Muscle of arm (tissue), 14 donors: ENCODE measurements around the gene ZG16B. TPM values are rescaled to one million over a fixed set of nuclear protein-coding genes. Genes with fewer than 3 reads are reported as not detected.

Experiments used
- DNase-seq: peaks from one replicate; pipeline ENCODE4 v3.0.0-alpha.2; 2013
- long read RNA-seq, 11 donors: transcript quantifications; one replicate each; lab custom pipeline, GENCODE V29; 2026
- polyA plus RNA-seq, 12 donors: library from polyadenylated mRNA; unstranded; fragments of 120-200 nt; gene quantifications; one replicate each; pipeline ENCODE4 v1.2.1, GENCODE V29; 2013; ENCODE audit not compliant: insufficient read length in 12 of 12

The ZG16B gene, protein sequence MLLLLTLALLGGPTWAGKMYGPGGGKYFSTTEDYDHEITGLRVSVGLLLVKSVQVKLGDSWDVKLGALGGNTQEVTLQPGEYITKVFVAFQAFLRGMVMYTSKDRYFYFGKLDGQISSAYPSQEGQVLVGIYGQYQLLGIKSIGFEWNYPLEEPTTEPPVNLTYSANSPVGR
- polyA plus RNA-seq = under 1 TPM in 7 of 12 donors, not detected in 5; 0.23 to 0.97 (median 0.37) TPM
- long read RNA-seq, donor 1, partial matches to known transcripts = 0 of 5 reads
- long read RNA-seq, donor 1, other reads (novel, unspliced or antisense) = 0 of 5 reads
- long read RNA-seq, donor 2 = 0 reads
- long read RNA-seq, donor 3 = 0 reads
- long read RNA-seq, donor 4, partial matches to known transcripts = 0 of 1 reads
- long read RNA-seq, donor 4, other reads (novel, unspliced or antisense) = 0 of 1 reads
- long read RNA-seq, donor 5, partial matches to known transcripts = 0 of 1 reads
- long read RNA-seq, donor 5, other reads (novel, unspliced or antisense) = 0 of 1 reads
- long read RNA-seq, donor 6 = 0 reads
- long read RNA-seq, donor 7 = 0 reads
- long read RNA-seq, donor 8 = 0 reads
- long read RNA-seq, donor 9, partial matches to known transcripts = 0 of 1 reads
- long read RNA-seq, donor 9, other reads (novel, unspliced or antisense) = 0 of 1 reads
- long read RNA-seq, donor 10 = 0 reads
- long read RNA-seq, donor 11 = 0 reads

DNA sequence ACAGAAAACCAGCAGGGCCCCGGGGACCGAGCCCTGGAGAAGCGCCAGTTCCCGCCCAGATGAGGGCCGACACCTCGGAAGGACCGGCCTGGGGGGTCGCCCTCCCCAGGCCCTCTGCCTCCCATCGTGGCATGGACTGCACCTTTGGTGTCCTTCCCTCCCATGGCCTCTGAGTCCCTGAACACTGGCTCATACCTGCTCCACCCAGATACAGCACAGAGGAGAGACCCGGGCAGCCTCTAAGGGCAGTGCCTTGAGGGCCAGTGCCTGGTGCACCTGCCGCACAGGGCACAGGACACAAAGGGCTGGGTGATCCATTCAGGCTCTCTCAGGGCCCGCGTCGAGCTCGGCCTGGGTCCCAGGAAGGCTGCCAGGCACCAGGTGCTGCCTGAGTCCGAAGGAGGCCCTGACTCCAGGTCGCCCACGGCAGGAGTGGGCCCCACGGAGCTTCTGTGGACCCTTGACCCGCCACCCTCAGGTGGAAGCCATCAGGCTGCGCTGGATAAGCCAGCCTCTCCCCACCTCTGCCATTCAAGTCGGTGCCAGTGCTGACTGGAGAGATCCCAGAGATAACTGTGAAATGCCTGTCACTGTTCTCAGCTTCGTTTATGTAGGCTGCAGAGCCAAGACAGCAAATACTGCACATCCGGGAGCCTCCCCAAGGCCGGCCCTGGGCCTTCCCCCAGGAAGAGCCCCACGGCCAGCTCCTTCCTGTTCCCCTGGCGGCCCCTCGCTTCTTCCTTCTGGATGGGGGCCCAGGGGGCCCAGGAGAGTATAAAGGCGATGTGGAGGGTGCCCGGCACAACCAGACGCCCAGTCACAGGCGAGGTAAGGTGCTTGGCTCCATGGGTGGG, at the start of gene ZG16B:
ZG16B (plus strand) TSS at position 803 of the 854 bp plus-strand sequence. CDS start 139 bp downstream, outside the sequence.
- no peak for DNase-seq

DNA sequence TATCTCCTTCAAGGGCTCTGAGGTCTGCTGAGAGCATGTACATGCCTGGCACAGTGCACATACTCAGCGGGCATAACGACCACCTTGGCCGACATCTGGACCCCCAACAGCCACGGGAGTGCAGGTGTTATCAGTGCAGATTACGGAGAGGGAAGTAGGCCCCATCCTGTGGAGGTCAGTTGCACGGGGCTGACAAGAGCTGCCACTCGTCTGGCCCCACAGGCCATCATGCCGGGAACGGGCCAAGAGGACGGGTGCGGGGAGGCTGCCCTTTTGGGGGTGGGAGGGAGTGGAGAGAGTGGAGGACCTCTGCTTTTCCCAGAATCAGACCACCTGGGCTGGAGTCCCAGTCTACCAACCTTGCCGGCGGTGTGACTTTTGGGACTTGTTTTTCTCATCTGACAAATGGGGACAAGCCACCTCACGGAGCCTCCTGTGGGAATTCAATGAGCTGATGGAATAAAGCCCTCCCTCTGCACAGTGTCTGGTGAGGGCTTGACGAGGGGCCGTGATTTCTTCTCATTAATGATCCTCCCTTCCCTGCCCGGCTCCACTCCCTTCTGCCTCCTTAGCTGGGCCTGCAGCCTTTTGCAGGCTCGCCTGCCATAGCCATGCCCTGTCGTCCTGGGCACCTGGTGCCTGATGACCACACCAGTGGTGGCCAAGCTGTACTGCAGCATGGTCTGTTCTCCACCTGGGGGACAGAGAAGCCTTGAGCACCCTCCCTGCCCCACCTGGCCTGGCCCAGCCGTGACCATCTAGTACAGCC, 47.3 kb upstream of the ZG16B start:
- no peak for DNase-seq

DNA sequence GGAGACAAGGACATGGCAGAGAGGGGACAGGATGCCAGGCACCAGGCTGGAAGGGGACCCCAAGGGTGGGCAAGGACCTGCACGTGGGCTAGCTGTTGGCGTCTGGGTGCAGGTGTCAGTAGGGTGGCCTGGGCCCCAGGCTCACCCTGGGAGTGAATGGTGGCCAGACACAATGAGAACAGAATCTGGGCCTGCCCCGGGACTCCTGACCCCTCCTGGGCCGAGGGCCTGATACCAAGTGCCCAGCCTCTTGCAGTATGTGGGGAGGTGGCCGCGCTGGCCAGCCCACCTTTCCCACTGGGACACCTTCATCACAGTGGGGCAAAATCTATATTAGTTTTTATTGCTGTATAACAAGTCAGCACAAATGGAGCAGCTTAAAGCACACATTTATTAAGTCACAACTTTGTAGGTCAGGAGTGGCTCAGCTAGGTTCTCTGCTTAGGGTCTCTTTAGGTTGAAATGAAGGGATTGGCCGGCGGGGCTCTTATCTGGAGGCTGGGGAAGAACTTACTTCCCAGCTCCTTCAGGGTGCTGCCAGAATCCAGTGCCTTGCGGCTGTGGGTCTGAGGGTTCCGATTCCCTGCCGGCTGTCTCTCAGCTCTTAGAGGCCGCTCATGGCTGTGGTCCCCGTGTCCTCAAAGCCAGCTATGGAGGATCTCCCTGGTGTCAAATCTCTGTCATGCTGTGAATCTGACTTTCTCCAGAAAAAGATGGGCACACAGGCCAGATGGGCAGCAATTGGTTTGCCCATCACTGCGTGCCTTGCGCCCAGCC, 46.3 kb upstream of the ZG16B start:
- DNase-seq = no peak

DNA sequence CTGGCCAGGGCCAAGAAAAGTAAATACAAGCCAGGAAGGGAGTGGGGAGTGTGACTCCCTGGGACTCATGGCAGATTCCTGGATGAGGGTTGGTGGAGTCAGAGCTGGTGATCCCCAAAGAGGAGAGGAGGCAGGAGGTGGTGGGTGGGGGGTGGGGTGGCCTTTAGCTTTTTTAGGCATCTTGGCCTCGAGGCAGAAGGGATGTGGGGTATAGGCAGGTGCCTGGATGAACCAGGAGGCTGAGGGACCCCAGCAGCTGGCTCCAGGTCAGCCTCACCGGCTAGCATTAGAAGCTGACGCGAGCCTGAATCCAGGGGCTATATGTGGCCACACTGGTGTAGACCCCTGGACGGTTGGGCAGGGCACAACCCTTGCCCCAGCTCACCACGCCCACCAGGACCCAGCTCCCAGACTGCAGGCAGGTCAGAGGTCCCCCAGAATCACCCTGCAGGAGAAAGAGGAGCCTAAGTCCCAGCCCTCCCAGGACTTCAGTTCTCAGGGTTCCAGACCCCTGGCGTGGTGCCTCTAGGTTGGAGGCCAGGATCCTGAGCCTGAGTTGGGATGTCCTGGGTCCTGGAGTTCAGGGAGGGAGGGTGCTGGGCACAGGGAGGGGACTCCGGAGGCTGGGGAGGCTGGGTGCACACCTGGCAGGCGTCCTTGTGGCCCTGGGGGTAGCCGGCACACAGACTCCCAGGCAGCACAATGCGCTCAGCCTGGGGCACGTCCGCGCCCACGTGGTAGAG, 45.6 kb upstream of the ZG16B start:
- no peak for DNase-seq

DNA sequence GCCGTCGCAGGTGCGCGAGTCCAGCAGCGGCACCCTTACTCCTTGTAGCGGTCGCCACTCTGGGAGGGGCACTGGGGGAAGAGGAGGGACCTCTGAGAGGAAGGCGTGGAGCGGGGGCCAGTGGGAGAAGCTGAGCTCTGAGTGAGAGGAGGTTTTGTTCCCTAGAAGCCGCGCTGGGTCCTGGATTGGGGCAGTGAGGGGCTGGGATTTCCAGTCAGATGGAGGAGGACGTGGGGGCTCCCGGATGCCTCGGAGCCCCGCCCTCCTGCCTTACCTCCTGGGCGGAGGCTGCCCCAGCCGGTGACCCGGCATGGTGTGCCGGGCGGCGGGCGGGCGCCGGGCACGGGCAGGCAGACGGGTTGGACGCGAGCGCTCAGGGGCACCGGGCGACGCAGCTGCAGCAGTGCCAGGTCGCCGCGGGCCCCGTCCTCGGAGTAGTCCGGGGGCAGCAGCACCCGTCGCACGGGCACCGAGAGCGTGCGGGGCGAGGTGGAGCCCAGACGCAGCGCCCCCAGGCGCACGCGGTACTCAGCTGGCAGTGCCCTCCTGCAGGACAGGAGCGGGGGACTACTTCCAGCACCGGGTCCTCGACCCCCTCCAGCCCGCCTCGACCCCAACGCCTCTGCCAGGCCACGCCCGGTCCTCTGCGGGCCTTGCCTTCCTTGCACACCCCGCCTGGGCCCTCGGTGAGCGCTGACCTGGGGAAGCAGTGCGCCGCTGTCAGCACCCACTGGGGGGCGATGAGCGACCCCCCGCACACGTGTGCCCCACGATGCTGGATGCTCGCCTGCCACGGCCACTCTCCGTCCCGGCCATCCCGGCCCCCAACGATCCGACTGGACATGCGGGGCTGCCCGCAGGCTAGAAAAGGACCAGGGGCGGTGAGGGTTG, 44.8 kb upstream of the ZG16B start:
- DNase-seq = no peak

GRCh38 chr16:2786061-2786825, 43.9 kb upstream of the ZG16B start:
- no peak for DNase-seq

- no peak for DNase-seq
Observed at GRCh38 chr16:2786826-2787151, 43.3 kb upstream of the ZG16B start.

GRCh38 chr16:2787406-2787805, 42.7 kb upstream of the ZG16B start, which contains the start of gene PRSS33:
PRSS33 (minus strand) TSS chr16:2787560; CDS start chr16:2786547, 1,013 bp downstream.
- DNase-seq = no peak

DNA sequence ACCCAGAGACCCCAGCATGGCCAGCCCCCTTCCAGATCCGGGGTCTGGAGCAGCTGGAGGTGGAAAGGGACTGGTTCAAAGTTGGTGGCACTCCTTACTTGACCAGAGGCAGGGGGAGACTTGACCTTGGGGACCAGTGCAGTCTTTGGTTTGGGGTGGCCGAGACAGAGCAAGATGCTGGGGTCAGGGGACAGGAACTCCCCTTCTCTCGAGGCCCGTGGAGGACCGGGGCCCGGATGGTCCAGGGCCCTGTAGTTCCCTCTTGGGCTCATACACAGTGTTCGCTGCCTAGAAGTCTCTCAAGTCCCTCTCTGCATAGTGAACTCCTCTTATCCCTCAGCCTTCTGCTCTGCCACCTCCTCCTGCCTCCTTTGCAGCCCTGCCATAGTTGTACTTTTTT, 42.1 kb upstream of the ZG16B start:
- DNase-seq = no peak

GRCh38 chr16:2790631-2791030, 39.5 kb upstream of the ZG16B start:
- no peak for DNase-seq

DNA sequence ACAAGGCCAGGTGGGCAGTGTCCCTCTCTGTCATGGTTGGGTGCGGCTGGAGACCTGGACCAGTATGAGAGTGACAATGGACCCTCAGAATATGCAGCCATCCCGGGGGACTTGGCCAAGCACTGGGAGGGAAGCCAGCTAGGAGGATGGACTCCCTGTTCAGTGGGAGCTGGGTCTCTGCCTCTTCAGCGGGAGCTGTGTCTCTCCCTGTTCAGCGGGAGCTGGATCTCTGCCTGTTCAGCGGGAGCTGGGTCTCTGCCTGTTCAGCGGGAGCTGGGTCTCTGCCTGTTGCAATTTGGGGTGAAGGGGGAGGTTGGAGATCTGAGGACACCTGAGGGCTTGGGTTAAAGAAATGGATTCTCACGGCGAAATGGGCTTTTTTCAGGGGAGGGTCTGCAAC, 38.9 kb upstream of the ZG16B start:
- DNase-seq = no peak

- no peak for DNase-seq
Observed at GRCh38 chr16:2792940-2793339, 37.2 kb upstream of the ZG16B start.

DNA sequence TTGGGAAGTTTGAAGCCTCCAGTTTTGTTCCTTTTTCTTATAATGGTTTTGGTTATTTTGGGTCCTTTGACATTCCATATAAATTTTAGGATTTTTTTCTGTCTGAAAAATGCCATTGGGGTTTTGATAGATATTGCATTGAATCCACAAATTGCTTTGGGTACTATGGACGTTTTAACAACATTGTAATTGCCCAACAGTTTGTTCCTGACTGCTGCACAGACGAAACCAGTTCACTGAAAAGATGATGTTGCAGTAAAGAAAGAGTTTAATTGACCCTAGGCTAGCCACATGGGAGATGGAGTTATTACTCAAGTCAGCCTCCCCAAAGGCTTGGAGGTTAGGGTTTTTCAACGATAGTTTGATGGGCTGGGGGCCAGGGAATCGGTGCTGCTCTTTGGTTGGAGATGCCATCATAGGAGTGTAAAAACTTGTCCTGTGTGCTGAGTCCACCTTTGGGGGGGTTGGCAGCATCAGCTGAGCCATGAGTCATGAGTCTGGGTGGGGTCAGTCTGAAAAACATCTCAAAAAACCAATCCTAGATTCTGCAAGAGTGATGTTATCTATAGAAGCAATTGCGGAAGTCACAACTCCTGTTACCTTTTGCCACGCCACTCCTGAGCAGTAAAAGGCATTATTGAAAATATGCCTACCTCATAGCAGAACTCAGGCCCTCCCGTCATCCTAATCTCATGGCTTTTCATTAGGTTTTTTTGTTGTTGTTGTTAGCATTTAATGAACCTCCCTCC, 34.5 kb upstream of the ZG16B start:
- no peak for DNase-seq

DNA sequence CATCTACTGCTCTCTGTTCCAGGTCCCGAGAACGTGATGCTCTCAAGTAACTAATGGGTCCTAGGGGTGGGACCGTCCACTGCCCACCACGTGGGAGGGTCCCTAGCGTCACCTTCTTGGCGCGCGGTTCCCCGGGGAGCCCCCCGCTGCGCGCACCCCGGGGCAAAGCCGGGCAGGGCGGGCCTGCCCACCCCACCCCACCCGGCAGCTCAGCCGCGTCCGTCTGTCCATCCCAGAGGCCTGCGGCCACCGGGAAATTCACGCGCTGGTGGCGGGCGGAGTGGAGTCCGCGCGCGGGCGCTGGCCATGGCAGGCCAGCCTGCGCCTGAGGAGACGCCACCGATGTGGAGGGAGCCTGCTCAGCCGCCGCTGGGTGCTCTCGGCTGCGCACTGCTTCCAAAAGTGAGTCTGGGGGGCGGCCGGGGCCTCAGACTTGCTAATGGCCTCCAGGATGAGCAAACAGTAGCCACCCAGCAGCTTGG, 31.3 kb upstream of the ZG16B start:
- no peak for DNase-seq

- DNase-seq = no peak
Observed at GRCh38 chr16:2799205-2799858, 30.8 kb upstream of the ZG16B start.

DNA sequence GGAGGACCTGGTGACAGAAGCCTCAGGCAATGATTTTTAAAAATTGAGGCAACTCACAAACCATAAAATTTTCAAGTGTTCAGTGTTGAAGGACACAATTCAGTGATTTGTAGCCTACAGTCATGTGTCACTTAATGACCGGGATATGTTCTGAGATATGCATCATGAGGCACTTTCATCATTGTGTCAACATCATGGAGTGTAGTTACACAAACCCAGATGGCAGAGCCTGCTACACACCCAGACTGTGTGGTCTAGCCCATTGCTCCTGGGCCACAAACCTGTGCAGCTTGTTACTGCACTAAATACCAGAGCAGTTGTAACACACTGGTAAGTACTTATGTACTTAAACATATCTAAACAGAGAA, 30.3 kb upstream of the ZG16B start:
- no peak for DNase-seq
